ENCODE measurements around the gene GPR107. TPM values are rescaled to one million over a fixed set of nuclear protein-coding genes. Genes with fewer than 3 reads are reported as not detected.

GPR107 gene
- total and polyA plus RNA-seq, 2 experiments from 2014 or later = 6.2 to 30.7 TPM

GRCh38 chr9:130176760-130177159 is 123.1 kb downstream of the GPR107 start:
- H3K27ac ChIP-seq (ENCODE audit: low read depth) = no peak overlapping the region
- H3K4me1 Mint-ChIP-seq = peaks cover 19% of the 10 kb centered on the region; the same call in 2 of the 3 replicates
- no peak overlapping the region for H3K4me3 Mint-ChIP-seq
- no peak for ATAC-seq
- H3K4me3 ChIP-seq = no peak overlapping the region
- TF ChIP-seq EZH2phosphoT487 (IDR thresholded peaks at IDR 0.05; ENCODE audit: unreplicated experiment) (no peak), ZNF462 (CRISPR knock-in tag; IDR thresholded peaks at IDR 0.05) (no peak), JUNB (IDR thresholded peaks at IDR 0.05; ENCODE audit: unreplicated experiment) (no peak), EZH2 (IDR thresholded peaks at IDR 0.05; ENCODE audit: low read depth, unreplicated experiment) (no peak), POLR2AphosphoS5 (IDR thresholded peaks at IDR 0.05; ENCODE audit: low read depth) (no peak), STAT1 (IDR thresholded peaks at IDR 0.05; ENCODE audit: unreplicated experiment) (no peak), ZNF331 (CRISPR knock-in tag; IDR thresholded peaks at IDR 0.05; ENCODE audit: low read depth) (no peak), ZNF114 (CRISPR knock-in tag; IDR thresholded peaks at IDR 0.05) (no peak), NANOG (IDR thresholded peaks at IDR 0.05; ENCODE audit: borderline replicate concordance) (no peak)
- TF ChIP-seq, protein P1, sequence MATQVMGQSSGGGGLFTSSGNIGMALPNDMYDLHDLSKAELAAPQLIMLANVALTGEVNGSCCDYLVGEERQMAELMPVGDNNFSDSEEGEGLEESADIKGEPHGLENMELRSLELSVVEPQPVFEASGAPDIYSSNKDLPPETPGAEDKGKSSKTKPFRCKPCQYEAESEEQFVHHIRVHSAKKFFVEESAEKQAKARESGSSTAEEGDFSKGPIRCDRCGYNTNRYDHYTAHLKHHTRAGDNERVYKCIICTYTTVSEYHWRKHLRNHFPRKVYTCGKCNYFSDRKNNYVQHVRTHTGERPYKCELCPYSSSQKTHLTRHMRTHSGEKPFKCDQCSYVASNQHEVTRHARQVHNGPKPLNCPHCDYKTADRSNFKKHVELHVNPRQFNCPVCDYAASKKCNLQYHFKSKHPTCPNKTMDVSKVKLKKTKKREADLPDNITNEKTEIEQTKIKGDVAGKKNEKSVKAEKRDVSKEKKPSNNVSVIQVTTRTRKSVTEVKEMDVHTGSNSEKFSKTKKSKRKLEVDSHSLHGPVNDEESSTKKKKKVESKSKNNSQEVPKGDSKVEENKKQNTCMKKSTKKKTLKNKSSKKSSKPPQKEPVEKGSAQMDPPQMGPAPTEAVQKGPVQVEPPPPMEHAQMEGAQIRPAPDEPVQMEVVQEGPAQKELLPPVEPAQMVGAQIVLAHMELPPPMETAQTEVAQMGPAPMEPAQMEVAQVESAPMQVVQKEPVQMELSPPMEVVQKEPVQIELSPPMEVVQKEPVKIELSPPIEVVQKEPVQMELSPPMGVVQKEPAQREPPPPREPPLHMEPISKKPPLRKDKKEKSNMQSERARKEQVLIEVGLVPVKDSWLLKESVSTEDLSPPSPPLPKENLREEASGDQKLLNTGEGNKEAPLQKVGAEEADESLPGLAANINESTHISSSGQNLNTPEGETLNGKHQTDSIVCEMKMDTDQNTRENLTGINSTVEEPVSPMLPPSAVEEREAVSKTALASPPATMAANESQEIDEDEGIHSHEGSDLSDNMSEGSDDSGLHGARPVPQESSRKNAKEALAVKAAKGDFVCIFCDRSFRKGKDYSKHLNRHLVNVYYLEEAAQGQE (IDR thresholded peaks at IDR 0.05; ENCODE audit: unreplicated experiment) = no peak
- TF ChIP-seq, protein P2, sequence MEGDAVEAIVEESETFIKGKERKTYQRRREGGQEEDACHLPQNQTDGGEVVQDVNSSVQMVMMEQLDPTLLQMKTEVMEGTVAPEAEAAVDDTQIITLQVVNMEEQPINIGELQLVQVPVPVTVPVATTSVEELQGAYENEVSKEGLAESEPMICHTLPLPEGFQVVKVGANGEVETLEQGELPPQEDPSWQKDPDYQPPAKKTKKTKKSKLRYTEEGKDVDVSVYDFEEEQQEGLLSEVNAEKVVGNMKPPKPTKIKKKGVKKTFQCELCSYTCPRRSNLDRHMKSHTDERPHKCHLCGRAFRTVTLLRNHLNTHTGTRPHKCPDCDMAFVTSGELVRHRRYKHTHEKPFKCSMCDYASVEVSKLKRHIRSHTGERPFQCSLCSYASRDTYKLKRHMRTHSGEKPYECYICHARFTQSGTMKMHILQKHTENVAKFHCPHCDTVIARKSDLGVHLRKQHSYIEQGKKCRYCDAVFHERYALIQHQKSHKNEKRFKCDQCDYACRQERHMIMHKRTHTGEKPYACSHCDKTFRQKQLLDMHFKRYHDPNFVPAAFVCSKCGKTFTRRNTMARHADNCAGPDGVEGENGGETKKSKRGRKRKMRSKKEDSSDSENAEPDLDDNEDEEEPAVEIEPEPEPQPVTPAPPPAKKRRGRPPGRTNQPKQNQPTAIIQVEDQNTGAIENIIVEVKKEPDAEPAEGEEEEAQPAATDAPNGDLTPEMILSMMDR (conservative IDR thresholded peaks at IDR 0.05; ENCODE audit: low read depth in 2 of 2) = no peak
- TF ChIP-seq, protein P3, sequence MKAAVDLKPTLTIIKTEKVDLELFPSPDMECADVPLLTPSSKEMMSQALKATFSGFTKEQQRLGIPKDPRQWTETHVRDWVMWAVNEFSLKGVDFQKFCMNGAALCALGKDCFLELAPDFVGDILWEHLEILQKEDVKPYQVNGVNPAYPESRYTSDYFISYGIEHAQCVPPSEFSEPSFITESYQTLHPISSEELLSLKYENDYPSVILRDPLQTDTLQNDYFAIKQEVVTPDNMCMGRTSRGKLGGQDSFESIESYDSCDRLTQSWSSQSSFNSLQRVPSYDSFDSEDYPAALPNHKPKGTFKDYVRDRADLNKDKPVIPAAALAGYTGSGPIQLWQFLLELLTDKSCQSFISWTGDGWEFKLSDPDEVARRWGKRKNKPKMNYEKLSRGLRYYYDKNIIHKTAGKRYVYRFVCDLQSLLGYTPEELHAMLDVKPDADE (IDR thresholded peaks at IDR 0.05) = no peak
- H3K4me2 ChIP-seq = no peak overlapping the region
- H3K27me3 ChIP-seq (ENCODE audit: insufficient read depth) = no peaks in the 10 kb centered on the region
- H3K9me3 Mint-ChIP-seq = no peaks in the 10 kb centered on the region; the same call in 2 of the 3 replicates
- 0 out of 2 replicates have a peak, but pooled peaks cover 3% of the 10 kb centered on the region for H4K20me1 ChIP-seq (replicated peaks; ENCODE audit: insufficient read depth)
- peaks cover 17% of the 10 kb centered on the region for H3K27me3 Mint-ChIP-seq (ENCODE audit: insufficient read depth, low read depth, poor library complexity)
- H3F3A ChIP-seq (replicated peaks; ENCODE audit: low read depth) = no peaks in the 10 kb centered on the region
- no peaks in the 10 kb centered on the region for H3K36me3 ChIP-seq (ENCODE audit: insufficient read depth)
- H3K36me3 Mint-ChIP-seq (ENCODE audit: low read depth) = no peaks in the 10 kb centered on the region
- H3K4me1 ChIP-seq (ENCODE audit: insufficient read depth) = no peaks in the 10 kb centered on the region
- peaks cover 66% of the 10 kb centered on the region for H3K79me2 ChIP-seq (replicated peaks; ENCODE audit: insufficient read depth)
- no peaks in the 10 kb centered on the region for H3K9me2 ChIP-seq (ENCODE audit: insufficient read depth)
- no peak for DNase-seq (ENCODE audit: low spot score)
- H2AFZ ChIP-seq = no peak overlapping the region
- no peak overlapping the region for H3K27ac Mint-ChIP-seq

Data from GM23338 (cell line).